Neural crest cell (in vitro differentiated cells): ENCODE results near the gene DIP2B. TPM values are rescaled to one million over a fixed set of nuclear protein-coding genes. Genes with fewer than 3 reads are reported as not detected.

Experiments used
- DNase-seq: peaks from one replicate; pipeline ENCODE4 v3.0.0; 2021; ENCODE audit warnings: low read depth, mixed read lengths, low spot score
- H3K27ac Mint-ChIP-seq: one replicate; pipeline ENCODE4 v1.8.0; 2021; ENCODE audit warnings: mild to moderate bottlenecking, mixed read lengths; ENCODE audit not compliant: unreplicated experiment
- H3K27me3 Mint-ChIP-seq: 2 replicates; pipeline ENCODE4 v1.8.0; 2021; ENCODE audit warnings: low read depth, mild to moderate bottlenecking, mixed read lengths
- H3K36me3 Mint-ChIP-seq: 2 replicates; pipeline ENCODE4 v1.8.0; 2021; ENCODE audit warnings: low read depth, mild to moderate bottlenecking, mixed read lengths
- H3K4me1 Mint-ChIP-seq: 2 replicates; pipeline ENCODE4 v1.8.0; 2021; ENCODE audit warnings: mixed read lengths
- H3K4me3 Mint-ChIP-seq: one replicate; pipeline ENCODE4 v1.8.0; 2021; ENCODE audit warnings: mild to moderate bottlenecking, mixed read lengths
- H3K9me3 Mint-ChIP-seq: 2 replicates; pipeline ENCODE4 v1.8.0; 2021; ENCODE audit warnings: mixed read lengths
- CTCF ChIP-seq: fragments of 200-600 bp; sonication (generic); conservative IDR thresholded peaks from 2 replicates; pipeline ENCODE4 v1.5.0; 2021; ENCODE audit warnings: antibody characterized with exemption, mild to moderate bottlenecking
- total RNA-seq: library from RNA; stranded (reverse); gene quantifications from 2 replicates; pipeline ENCODE4 v1.2.1, GENCODE V29; 2021

The DIP2B gene
- total RNA-seq, 1 donor from 2014 or later, result 39.4 TPM

DNA sequence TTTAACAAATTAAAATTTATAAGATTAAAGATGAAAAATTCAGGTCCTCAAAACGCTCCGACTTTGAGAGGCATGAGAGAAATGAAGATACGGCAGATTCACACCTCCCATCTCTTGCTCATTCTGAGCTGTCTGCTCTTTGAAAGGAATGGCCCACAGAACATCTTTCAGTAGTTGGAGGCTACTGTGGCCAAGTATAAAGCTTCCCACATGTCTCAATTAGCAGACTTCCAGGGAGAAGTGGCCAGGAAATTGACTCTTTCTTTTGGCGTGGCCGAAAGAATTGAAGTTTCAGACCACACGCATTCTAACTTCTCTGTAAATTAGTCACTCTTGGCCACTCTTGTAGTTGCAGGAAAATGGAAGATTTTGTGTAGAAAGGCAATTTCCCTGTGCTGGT lies 129.2 kb downstream of the DIP2B start:
- peaks cover 15% of the 10 kb centered on the region for H3K4me1 Mint-ChIP-seq
- TF ChIP-seq CTCF, result no peak
- H3K9me3 Mint-ChIP-seq, result no peaks in the 10 kb centered on the region
- no peak for DNase-seq
- H3K27ac Mint-ChIP-seq, result no peak overlapping the region
- H3K36me3 Mint-ChIP-seq, result peaks cover 3% of the 10 kb centered on the region
- no peaks in the 10 kb centered on the region for H3K27me3 Mint-ChIP-seq
- H3K4me3 Mint-ChIP-seq, result no peak overlapping the region

DNA sequence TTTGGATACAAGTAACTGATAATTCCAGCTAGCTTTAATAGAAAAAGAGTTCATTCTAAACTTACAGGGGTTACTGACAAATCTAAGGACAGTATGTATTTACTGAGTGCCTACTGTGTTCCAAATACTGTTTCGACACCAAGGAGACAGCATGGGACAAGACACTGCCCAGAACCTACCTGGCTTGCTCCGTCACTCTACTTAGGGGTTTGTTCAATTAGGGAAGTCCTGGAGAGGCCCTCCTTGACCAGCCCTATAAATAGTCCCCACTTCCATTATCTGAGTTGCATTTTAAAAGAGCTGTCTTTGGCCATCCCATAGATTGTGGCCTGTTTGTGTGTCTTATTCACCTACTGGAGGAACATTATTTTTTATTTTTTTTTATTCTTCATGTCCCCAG lies 129.6 kb downstream of the DIP2B start:
- no peak overlapping the region for H3K27ac Mint-ChIP-seq
- no peak for TF ChIP-seq CTCF
- peaks cover 15% of the 10 kb centered on the region for H3K4me1 Mint-ChIP-seq
- DNase-seq, result no peak
- peaks cover 3% of the 10 kb centered on the region for H3K36me3 Mint-ChIP-seq
- no peak overlapping the region for H3K4me3 Mint-ChIP-seq
- H3K9me3 Mint-ChIP-seq, result no peaks in the 10 kb centered on the region
- no peaks in the 10 kb centered on the region for H3K27me3 Mint-ChIP-seq

DNA sequence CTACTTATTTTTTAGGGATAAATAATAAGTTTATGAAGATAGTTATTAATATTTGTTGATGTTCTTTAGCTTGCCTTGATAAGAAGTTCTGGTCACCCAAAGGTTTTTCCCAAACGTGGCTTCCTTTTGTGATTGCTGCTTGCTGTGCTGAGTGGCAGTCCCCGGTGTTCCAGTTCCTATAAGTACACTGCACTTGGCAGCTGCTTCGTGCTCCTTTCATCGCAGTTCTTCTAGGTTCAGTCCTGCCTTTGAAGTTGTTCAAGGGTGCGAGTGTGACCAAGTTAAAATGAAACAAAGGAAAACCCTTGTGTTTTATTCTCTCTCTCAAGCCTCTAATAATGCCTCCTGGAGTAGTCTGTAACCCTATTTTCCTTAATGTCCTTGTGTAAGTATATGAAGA lies 130.6 kb downstream of the DIP2B start:
- Mint-ChIP-seq H3K36me3 (no peaks in the 10 kb centered on the region), H3K4me3 (no peak overlapping the region), H3K4me1 (peaks cover 15% of the 10 kb centered on the region), H3K27me3 (no peaks in the 10 kb centered on the region), H3K9me3 (no peaks in the 10 kb centered on the region), H3K27ac (no peak overlapping the region)
- DNase-seq, result no peak
- TF ChIP-seq CTCF, result no peak

DNA sequence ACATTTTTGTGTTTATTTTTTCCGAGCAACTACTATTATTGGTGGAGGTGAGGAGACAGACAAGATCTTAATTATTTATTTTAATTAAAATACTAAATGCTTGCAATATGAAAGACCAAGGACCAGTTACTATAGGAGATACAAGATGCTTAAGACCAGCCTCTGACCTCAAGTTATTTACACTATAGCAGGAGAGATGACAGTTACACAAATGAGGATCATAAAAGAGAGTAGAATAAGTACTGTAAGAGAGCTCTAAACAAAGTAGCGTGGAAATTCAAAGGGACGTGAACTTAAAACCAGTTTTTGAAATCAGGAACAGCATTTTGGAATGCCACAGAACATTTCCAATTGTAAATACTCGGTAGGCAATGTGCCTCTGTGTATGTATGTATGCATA lies 131.1 kb downstream of the DIP2B start:
- TF ChIP-seq CTCF, result no peak
- no peaks in the 10 kb centered on the region for H3K36me3 Mint-ChIP-seq
- DNase-seq, result no peak
- H3K27ac Mint-ChIP-seq, result no peak overlapping the region
- H3K4me3 Mint-ChIP-seq, result no peak overlapping the region
- peaks cover 15% of the 10 kb centered on the region for H3K4me1 Mint-ChIP-seq
- H3K9me3 Mint-ChIP-seq, result no peaks in the 10 kb centered on the region
- H3K27me3 Mint-ChIP-seq, result no peaks in the 10 kb centered on the region

DNA sequence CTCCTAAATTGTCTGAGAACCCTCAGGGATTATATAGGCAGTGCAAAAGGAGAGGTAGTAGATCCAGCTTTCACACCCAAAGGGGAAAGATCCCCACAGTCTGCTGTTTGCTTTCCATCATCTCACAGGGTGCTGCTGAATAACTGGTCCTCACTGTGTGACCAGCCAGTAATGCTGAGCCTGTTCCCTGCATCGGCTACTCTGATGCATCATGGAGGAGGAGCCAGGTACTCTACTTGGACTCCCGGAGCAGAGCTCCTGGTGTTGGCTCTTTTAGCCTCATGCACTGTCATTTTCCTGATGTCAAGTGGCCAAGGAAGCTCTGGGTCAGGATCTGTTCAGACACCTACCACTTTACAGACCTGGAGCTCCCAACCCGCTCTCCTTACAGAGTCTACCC lies 131.7 kb downstream of the DIP2B start:
- no peak for TF ChIP-seq CTCF
- Mint-ChIP-seq H3K4me1 (peaks cover 15% of the 10 kb centered on the region), H3K27ac (no peak overlapping the region), H3K36me3 (no peaks in the 10 kb centered on the region), H3K27me3 (no peaks in the 10 kb centered on the region), H3K9me3 (no peaks in the 10 kb centered on the region), H3K4me3 (no peak overlapping the region)
- DNase-seq, result no peak

GRCh38 chr12:50637870-50638481 lies 133.2 kb downstream of the DIP2B start:
- no peak for DNase-seq
- peaks cover 15% of the 10 kb centered on the region for H3K4me1 Mint-ChIP-seq
- peak; percentile 79 for TF ChIP-seq CTCF
- no peaks in the 10 kb centered on the region for H3K9me3 Mint-ChIP-seq
- no peak overlapping the region for H3K27ac Mint-ChIP-seq
- H3K27me3 Mint-ChIP-seq, result no peaks in the 10 kb centered on the region
- H3K36me3 Mint-ChIP-seq, result no peaks in the 10 kb centered on the region
- H3K4me3 Mint-ChIP-seq, result no peak overlapping the region
